PC-3 (cell line): ENCODE measurements around the gene SMPD3.

Source experiments
- EZH2 ChIP-seq: fragments of 300-600 bp; sonication (generic); IDR thresholded peaks from one replicate; pipeline ENCODE4 v1.6.1; 2017; ENCODE audit warnings: antibody characterized with exemption, mild to moderate bottlenecking, low read length; ENCODE audit not compliant: unreplicated experiment
- TF ChIP-seq, protein P1 (sequence below): fragments of 300-600 bp; sonication (generic); conservative IDR thresholded peaks from 2 replicates; pipeline ENCODE4 v1.5.1; 2017; ENCODE audit warnings: antibody characterized with exemption, low read depth, mild to moderate bottlenecking, low read length

DNA sequence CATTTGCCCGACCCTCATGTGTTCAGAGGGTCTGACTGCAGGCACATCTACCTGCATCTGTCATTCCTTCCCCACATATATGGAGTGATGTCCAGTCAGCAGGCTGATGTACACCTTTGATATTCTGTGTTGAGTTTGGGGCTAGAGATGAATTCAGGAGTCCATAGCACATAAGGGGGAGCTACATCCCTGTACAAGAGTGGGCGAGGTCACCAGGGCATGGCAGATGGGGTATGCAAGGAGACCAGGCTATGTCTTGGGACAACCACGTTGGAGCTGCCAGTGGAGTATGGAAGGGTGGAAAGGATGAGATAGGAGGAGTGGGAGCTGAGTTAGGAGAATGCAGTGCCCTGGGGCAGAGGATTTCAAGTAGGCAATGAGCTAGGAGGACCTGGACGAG lies 15.0 kb downstream of the SMPD3 start:
- TF ChIP-seq, protein P1, sequence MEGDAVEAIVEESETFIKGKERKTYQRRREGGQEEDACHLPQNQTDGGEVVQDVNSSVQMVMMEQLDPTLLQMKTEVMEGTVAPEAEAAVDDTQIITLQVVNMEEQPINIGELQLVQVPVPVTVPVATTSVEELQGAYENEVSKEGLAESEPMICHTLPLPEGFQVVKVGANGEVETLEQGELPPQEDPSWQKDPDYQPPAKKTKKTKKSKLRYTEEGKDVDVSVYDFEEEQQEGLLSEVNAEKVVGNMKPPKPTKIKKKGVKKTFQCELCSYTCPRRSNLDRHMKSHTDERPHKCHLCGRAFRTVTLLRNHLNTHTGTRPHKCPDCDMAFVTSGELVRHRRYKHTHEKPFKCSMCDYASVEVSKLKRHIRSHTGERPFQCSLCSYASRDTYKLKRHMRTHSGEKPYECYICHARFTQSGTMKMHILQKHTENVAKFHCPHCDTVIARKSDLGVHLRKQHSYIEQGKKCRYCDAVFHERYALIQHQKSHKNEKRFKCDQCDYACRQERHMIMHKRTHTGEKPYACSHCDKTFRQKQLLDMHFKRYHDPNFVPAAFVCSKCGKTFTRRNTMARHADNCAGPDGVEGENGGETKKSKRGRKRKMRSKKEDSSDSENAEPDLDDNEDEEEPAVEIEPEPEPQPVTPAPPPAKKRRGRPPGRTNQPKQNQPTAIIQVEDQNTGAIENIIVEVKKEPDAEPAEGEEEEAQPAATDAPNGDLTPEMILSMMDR, result no peak
- TF ChIP-seq EZH2, result no peak
